HG02840 (cell line): ENCODE measurements around the gene PARVB.

Experiments
- ATAC-seq: cut with Tn5 transposase; IDR thresholded peaks from one replicate; pipeline ENCODE4 v1.9.1; 2021; ENCODE audit warnings: mild to moderate bottlenecking, moderate library complexity, moderate number of reproducible peaks; ENCODE audit not compliant: unreplicated experiment, low FRiP score

The PARVB gene

DNA sequence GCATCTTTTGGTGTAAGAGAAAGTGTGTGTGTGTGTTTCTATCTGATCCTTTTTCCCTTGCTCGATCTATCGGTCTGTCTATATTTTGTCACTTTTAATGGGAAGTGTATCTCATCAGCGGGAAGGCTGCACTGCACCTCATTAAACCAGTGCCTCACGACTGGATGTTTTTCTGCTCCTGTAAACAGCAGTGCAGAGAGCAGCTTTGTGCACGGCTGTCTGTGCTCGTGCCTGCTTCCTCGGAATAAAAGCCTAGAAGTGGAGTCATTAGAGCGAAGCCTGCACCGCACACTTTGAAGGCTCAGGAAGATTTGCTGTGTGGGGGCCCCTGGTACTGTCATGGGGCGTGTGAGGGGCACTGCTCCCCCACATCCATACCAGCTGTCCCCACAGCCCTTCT lies 129.6 kb downstream of the PARVB start:
- no peak for ATAC-seq

DNA sequence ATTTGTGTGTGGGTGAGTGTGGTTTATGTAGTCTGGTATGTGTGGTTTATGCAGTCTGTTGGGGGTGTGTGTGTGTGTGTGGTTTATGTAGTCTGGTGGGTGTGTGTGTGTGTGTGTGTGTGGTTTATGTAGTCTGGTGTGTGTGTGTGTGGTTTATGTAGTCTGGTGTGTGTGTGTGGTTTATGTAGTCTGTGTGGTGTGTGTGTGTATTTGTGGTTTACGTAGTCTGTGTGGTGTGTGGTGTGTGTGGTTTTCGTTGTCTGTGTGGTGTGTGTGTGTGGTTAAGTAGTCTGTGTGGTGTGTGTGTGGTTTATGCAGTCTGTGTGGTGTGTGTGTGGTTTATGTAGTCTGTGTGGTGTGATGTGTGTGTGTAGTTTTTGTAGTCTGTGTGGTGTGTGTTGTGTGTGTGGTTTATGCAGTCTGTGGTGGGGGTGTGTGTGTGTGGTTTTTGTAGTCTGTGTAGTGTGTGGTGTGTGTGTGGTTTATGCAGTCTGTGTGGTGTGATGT lies 130.4 kb downstream of the PARVB start:
- no peak for ATAC-seq

DNA sequence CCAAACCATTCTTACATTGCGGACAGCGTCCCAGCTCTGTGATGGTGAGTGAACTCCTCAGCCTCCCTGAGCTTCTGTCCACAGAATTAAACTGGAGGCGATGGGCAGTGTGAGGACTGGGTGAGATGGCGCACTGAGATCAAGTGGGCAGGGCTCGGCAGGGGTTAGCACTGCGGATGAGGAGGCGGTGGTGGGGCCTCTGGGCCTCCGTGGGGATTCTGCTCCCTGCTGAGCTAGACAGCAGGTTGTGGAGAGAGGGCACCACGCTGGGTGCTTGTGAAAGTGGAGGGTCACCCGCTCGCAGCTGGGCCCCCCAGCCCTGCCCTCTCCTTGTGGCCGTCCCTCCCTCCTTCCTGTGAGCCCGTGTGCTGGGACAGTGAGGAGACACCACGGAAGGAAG lies 131.0 kb downstream of the PARVB start:
- ATAC-seq = no peak

DNA sequence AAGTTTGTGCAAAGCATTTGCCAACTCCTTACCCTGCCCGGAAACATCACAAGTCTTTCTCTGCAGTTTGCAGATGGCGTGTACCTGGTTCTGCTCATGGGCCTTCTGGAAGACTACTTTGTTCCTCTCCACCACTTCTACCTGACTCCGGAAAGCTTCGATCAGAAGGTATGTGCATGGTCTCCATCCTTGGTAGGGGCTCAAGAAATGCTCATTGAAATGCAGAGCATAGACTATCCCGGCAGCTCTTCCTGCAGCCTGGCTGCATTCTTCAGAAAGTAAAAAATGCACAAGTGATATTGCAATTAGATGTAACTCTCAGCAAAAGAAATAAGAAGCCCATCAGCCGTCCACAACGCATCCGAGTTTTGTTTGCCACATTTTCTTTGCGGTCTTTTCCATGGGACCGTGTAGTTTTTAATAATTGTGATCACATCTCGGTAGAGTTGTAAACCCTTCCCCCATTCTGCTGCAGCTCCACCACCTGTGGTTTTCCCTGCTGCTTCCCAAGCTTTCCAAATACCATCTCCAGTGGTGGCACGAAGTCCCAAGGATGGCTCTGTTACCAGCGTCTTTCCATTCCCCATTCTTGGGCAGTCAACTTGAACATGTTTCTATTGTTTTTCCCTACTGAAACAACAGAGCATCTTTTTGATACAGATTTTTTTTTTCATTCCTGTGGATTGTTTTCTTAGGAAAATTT lies 134.0 kb downstream of the PARVB start:
- no peak for ATAC-seq

DNA sequence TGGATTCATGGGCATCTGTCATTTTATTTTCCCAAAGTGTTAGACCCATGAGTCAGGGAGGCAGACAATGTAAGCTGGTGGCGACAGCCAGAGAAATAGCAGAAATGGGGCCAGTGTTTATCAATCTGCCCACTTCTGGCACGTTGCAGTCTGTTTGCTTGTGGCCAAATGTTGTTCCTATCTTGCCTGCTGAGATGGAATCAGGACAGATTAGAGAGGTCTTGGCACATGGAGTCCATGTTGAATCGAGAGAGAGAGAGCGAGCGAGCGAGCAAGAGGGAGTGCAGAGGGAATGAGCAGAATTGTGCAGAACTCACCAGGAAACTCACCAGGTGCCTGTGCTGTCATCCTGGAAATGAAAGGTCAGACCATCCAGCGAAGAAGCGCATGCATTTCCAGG lies 134.7 kb downstream of the PARVB start:
- no peak for ATAC-seq

DNA sequence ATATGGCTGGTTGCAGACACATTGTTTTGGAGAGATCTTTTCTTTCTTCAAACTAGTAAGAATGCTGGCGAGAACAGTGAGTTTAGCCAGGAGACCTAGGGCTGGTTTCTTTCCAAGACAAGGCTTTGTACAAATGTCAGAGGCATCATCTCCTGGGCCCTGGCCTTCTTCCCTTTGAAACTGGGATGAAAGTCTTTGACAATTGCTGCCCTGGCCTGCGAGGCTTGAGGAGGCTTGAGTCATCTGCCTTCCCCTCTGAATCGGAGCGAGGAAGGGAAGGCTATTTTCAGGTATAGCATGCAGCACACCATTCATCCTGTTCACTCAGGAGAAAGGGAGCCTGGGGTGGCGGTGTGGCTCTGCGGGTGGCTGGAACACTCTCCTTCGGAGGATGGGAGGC lies 135.1 kb downstream of the PARVB start:
- ATAC-seq = no peak

DNA sequence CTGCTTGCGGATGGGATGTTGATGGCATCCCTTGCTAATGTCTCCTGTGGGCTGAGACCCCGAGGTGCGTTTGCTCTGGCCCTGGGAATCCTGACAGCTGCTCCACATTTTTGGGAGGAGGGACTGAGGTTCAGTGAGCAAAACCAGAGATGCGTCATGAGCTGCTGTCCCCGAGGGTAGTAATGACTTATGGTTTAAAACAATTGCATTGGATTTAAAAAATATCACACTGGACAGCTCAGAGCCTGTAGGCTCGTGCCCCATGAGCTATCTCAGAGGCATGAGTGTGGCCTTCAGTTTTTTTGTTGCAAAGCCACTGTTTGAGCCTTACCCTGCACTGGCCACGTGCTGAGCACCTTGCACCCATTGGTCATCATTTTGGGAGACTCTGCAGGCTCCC lies 135.7 kb downstream of the PARVB start:
- no peak for ATAC-seq

DNA sequence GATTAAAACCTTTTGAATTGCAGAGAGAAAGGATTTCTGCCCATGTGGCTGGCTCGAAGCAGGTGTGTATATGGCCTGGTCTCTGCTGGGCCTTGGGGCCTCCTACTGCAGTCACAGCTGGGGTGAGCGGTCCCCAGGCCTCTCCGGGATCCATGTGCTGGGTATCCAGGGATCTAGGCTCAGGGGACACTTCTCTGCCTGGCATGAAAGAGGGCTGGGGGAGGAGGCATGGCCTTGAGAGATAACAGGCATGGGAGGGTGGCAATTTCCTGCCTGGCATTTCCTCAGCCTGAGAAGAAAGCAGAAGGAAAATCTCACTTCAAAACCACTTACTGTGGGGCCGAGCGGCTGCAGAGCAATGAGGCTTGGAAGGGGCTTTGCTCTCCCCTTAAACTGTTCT lies 136.3 kb downstream of the PARVB start:
- no peak for ATAC-seq

DNA sequence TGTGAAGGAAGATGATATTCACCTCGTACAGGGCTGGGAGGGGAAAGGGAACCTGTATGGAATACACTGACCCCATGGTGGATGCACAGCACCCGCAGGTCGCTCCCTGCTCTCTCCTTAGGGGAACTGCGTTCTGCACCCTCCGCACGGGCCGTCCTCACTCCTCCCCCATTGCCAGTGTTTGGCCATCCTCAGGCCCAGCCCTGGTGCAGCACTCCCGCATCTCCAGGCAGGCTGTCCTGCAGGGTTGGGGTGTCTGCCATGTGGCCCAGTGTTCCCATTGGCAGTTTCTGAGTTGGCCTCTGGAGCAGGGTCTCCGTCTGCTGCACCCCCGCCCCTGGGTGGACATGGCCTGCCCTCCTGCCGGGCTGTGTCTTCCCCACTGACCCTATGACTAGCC lies 137.6 kb downstream of the PARVB start:
- ATAC-seq = no peak

DNA sequence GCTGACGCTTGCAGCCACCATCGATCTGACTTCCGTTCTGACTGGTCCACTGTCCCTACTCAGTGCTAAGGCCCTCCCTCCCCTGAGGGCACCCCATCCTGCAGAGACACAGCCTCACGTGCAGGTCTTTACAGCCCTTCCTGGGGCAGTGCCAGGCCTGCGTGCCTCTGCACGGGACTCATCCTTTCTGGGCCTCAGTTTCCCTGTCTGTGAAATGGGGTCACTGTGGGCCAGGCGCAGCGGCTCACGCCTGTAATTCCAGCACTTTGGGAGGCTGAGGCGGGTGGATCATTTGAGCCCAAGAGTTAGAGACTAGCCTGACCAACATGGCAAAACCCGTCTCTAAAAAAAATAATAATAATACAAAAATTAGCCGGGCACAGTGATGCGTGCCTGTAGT lies 138.9 kb downstream of the PARVB start:
- ATAC-seq = no peak

DNA sequence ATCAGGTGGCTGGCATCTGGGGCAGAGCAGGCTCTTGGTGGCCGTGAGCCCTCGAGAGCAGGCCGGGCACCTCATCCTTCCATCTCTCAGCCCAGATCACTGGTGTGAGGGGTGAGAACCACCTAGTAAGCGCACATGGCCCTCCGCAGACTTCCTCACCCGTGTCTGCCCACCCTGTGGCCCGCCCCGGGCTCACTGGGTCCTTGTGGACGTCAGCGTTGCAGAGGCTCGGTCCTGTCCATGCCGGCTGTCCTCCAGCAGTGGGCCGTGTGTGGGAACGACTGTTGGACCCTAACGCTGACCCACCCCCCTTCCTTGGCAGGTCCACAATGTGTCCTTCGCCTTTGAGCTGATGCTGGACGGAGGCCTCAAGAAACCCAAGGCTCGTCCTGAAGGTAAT lies 139.4 kb downstream of the PARVB start:
- ATAC-seq = no peak

DNA sequence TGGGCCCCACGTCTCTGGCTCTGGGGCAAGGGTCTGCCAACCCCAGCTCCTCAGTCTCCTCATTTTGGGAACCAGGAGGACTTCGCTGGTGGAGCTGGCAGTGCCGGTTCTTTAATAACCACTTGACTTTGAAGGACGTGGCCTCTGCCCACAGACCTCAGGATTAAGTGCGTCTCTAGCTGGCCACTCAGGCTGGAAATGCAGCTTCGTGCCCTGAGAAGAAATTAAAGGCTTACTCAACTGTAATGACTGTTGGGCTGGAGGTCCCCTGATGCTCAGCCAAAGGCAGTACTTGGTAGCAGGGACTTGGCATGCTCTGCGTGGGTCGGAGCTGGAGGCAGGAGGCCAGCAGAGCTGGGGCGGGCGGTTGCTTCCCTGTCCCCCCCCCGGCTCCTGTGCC lies 139.9 kb downstream of the PARVB start:
- ATAC-seq = no peak

DNA sequence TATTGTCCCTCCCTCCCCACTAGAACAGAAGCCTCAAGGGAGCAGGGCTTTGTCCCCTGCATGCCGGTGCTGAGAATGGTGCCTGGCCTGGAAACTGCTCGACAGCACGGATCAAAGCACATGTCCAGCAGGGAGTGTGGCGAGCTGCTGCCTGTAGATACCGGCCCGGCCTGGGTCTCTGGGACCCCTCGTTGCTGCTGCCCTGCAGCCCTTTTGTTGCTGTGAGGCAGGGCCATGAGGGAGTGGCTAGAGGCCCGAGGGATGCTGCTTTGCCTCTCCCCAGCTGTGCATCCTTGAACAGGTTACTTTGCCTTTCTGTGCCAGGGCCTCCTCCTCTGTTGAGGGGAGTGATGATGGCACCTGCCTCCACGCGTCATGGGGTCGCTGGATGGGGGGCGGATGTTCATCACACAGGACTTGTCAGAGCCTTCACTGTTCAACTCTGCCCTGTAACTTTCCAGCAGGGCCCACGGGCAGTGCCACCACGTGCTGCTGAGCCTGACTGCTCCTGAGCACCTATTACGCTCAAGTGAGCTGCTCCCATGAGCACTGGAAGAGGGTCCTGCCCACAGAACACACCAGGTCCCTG lies 141.3 kb downstream of the PARVB start:
- no peak for ATAC-seq

DNA sequence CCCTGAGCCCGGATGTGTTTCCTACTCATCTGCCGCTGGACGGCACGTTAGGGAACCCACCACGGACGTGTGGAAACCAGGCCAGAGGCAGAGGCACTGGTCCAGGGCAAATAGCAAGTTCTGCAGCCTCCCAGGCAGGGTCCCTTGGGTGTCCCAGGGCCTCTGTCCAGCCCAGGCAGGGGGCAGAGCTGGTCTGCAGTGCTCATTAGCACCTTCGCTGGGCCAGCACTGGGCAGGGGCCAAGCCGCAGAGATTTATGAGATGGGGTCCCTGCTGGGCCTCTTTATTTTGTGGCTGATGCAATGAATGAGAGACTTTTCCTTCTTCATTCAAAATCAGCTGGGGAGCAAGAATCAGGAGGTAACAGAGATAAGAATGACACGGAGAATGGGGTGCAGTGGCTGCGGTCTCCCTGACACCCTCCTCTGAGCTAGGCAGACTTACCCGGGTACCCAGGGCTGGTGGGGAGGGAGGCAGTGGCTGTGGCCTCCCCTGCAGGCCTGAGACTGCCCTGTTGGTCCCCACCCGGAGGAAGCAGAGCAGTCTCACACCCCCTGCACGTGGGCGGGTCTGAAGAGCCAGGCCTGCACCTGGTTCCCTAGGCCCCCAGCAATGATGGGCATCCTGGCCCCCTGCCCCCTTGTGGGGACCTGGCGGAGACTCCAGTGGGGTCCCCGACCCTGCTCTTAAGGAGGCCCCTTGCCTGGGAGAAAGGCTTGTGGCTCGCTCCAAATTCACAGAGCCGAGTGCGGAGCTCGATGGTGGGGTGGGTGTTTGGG lies 142.6 kb downstream of the PARVB start:
- ATAC-seq = no peak

DNA sequence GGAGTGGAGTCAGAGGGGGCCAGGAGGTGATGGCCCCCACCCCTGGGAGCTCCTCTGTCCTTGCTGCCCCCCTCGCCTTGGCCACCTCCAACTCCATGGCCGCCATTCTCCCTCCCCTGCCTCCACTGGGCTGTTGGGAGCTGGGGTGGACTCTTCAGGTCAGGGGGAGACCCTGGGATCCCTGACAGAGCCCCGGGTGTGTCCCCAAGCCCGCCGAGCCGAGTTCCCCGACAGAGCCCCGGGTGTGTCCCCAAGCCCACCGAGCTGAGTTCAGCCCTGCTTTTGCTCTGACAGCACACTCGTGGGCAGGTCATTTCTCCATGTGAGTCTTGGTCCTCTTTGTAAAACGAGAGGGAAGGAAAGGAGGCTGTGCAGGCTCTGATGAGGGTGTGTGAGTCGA lies 143.4 kb downstream of the PARVB start:
- ATAC-seq = no peak

DNA sequence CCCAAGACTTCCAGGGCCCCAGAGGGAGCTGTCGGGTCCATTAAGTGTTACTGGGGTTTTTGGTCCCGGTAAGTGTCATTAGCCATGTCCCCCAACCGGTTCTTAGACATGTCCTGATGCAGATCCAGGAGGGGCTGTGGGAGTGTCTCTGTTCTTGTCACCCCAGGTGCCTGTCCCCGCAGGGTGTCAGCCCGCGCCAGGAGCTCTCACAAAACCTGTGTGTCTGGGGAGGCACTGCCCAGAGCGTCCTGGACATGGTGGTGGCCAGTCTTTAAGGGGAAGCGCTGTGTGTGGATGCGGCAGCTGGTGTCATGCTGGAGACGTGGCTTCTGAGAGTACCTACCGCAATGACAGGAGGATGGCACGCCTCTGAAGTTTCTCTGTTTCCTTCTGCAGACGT lies 144.1 kb downstream of the PARVB start:
- ATAC-seq = no peak

DNA sequence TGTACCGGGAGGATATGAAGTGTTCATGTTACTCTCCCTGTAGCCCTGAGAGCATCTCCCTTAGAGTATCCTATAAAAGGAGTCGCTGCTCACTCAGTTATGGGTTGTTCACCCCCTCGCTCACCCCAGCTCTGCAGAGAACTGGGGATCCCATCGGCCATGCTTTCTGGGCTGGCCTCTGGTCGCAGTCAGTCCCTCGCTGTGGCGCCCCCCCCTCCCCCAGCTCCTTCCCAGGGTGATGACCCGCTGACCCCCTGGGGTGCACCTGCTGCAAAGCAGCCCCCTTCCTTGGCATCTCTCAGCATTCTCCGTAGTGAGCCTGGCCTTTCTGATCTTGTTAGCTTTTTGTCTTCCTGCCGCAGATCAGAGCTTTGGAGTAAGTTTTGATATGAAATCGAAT lies 146.4 kb downstream of the PARVB start:
- no peak for ATAC-seq

DNA sequence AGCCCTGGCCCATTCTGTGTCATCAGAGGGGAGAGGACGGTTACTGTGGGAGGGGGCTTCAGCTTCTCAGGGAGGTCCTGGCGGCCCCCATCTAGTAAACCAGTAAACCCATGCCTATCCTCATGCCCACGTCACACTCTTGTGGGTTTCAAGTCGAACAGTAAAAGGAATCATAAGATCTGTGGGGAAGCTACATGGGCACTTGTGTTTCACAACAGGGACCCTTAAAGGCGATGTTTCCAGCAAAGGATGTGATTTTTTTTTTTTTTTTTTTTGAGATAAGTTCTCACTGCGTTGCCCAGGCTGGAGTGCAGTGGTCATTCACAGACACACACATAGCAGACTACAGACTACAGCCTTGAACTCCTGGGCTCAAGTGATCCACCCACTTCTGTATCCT lies 147.5 kb downstream of the PARVB start:
- ATAC-seq = no peak

DNA sequence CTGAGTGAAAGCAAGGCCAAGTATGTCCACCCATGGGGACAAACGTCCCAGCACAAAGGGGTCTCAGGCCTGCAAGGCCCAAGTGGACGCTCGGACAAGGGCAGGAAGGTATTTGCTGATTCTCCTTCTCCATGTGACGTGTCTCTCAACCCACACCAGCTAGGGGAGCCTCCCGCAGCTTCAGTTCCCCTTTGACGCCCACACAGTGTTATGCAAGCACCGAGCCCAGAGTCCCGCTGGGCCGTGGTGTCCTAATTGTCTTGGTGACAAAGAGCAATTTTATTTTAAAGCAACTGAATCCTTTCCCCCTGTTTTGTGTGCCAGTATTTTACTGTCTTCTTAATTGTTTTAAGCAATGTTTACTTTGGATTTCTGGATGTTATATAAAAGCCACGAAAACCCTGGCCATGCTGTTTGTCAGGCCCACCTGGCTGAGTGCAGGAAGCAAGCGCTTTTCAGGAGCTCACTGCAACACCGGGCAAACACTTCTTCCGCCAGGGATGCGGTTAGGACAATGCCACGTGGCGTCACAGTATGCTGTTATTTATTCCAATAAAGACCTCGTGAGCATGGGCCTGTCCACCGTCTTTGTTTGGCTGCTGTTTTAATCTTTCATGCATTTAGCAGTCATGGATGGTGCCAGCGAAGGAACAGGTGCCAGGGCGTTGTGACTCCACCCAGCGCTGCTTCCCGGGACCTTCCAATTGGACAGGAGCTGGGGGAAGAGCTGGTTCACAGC lies 148.4 kb downstream of the PARVB start:
- ATAC-seq = no peak

DNA sequence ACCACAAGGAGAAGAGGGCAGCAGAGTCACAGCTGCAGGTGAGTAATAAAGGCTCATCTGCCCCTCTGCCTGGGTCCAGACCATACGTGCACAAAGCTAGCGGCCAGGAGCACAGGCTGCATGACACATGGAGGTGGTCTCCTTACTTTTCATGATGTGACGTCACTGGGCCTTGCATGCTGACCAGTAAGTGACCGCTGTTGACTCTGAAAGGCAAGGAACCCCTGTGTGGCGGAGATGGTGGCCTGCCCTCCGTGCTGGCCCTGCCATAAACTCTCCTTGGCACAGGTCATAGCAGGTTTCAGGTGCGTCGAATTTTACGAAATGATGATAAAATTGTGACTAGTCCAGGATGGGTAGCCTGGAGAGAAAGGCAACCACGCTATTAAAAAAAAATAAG lies 149.1 kb downstream of the PARVB start:
- ATAC-seq = no peak

DNA sequence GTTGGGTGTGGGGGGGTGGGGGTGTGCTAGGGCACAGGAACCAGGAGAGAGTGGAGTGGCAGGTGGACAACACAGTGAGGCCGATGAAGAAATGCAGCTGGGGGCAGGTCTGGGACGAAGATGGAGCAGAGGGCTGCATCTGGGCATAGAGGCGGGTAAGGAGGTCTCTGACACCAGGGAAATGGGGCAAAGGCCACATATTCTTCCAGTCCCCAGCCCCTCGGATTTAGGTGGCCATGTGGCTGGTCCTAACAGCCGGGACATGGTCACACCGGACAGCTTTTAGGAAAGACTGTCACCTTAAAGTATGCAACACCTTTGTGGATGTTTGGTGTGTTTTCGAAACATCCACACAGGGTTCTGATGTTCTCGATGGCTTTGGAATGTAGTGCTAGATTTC lies 151.6 kb downstream of the PARVB start:
- no peak for ATAC-seq
